ENCODE results near the gene CLCN6. TPM values are rescaled to one million over a fixed set of nuclear protein-coding genes. Genes with fewer than 3 reads are reported as not detected.

CLCN6 gene
- total and polyA plus RNA-seq, 4 donors: 5.0 to 9.0 (median 6.5) TPM

GRCh38 chr1:11856698-11857097 lies 50.7 kb downstream of the CLCN6 start:
- Histone ChIP-seq H3K4me3 (ENCODE audit: low read depth in 1 of 3, low read length in 3 of 3) (no peak overlapping the region), H3K27me3 (ENCODE audit: control insufficient read depth in 4 of 4, insufficient read depth in 4 of 4, low read length in 3 of 4) (peaks cover 0 to 19% (median under 1%) of the 10 kb centered on the region in 4 donors)

GRCh38 chr1:11857164-11857851 lies 51.3 kb downstream of the CLCN6 start:
- no peak overlapping the region for H3K4me3 ChIP-seq (ENCODE audit: low read depth in 1 of 3, low read length in 3 of 3)
- TF ChIP-seq REST (IDR thresholded peaks at IDR 0.05) (no peak), HNF4A (conservative IDR thresholded peaks at IDR 0.05) (no peak), JUND (IDR thresholded peaks at IDR 0.05) (no peak), FOXA1 (IDR thresholded peaks at IDR 0.05) (no peak), FOXA2 (IDR thresholded peaks at IDR 0.05) (no peak), SP1 (IDR thresholded peaks at IDR 0.05) (no peak), EGR1 (IDR thresholded peaks at IDR 0.05; ENCODE audit: low read depth in 2 of 2) (no peak), HNF4G (IDR thresholded peaks at IDR 0.05) (no peak), GABPA (IDR thresholded peaks at IDR 0.05 in 1 of 2, conservative IDR thresholded peaks at IDR 0.05 in 1 of 2) (no peak), TAF1 (conservative IDR thresholded peaks at IDR 0.05) (no peak), MAX (IDR thresholded peaks at IDR 0.05) (no peak), ZBTB33 (IDR thresholded peaks at IDR 0.05) (no peak), YY1 (IDR thresholded peaks at IDR 0.05) (no peak), CTCF (IDR thresholded peaks at IDR 0.05; ENCODE audit: low read depth, low read length, missing input control) (no peak), NR2F2 (IDR thresholded peaks at IDR 0.05) (no peak), RXRA (IDR thresholded peaks at IDR 0.05) (no peak)
- H3K9ac ChIP-seq (ENCODE audit: low read depth in 1 of 2, low read length in 2 of 2): no peak overlapping the region
- 50% methylated on average over 10 of the region's 10 CpGs for WGBS
- no peak for DNase-seq (ENCODE audit: low spot score)
- no peaks in the 10 kb centered on the region for H3K9me3 ChIP-seq (ENCODE audit: control insufficient read depth in 4 of 4, low read length in 3 of 4)
- no peak overlapping the region for H3K27ac ChIP-seq (ENCODE audit: low read depth in 1 of 2, low read length in 2 of 2)
- H3K36me3 ChIP-seq (ENCODE audit: control insufficient read depth in 4 of 4, insufficient read depth in 3 of 4, low read depth in 1 of 4, low read length in 3 of 4): no peaks in the 10 kb centered on the region
- H3K4me1 ChIP-seq (ENCODE audit: control insufficient read depth in 4 of 4, insufficient read depth in 4 of 4, low read length in 3 of 4): peaks cover 0 to 4% (median 2%) of the 10 kb centered on the region in 4 donors
- H3K27me3 ChIP-seq (ENCODE audit: control insufficient read depth in 4 of 4, insufficient read depth in 4 of 4, low read length in 3 of 4): peaks cover 0 to 19% (median under 1%) of the 10 kb centered on the region in 4 donors

More at GRCh38 chr1:11856698-11857097, 50.7 kb downstream of the CLCN6 start:
- H3K9ac ChIP-seq (ENCODE audit: low read depth in 1 of 2, low read length in 2 of 2): no peak overlapping the region
- no peak overlapping the region for H3K27ac ChIP-seq (ENCODE audit: low read depth in 1 of 2, low read length in 2 of 2)
- H3K4me1 ChIP-seq (ENCODE audit: control insufficient read depth in 4 of 4, insufficient read depth in 4 of 4, low read length in 3 of 4): peaks cover 0 to 4% (median 2%) of the 10 kb centered on the region in 4 donors
- no peaks in the 10 kb centered on the region for H3K9me3 ChIP-seq (ENCODE audit: control insufficient read depth in 4 of 4, low read length in 3 of 4)
- no peak for DNase-seq (ENCODE audit: low spot score)
- TF ChIP-seq ATF3 (IDR thresholded peaks at IDR 0.05) (no peak), ZBTB33 (IDR thresholded peaks at IDR 0.05) (no peak), YY1 (IDR thresholded peaks at IDR 0.05) (no peak), RAD21 (IDR thresholded peaks at IDR 0.05) (no peak), EGR1 (IDR thresholded peaks at IDR 0.05; ENCODE audit: low read depth in 2 of 2) (no peak), FOXA1 (IDR thresholded peaks at IDR 0.05) (no peak), FOXA2 (IDR thresholded peaks at IDR 0.05) (no peak)
- H3K36me3 ChIP-seq (ENCODE audit: control insufficient read depth in 4 of 4, insufficient read depth in 3 of 4, low read depth in 1 of 4, low read length in 3 of 4): no peaks in the 10 kb centered on the region
- WGBS: 61% methylated on average over 3 of the region's 3 CpGs

Measured in liver (tissue), 9 donors.